ENCODE data around the gene CCDC88C.
"Not testable (repeated sequence)": the region's sequence is repeated elsewhere in the genome, so short reads cannot be mapped to it uniquely, and the experiment has no call there.

CCDC88C gene

DNA sequence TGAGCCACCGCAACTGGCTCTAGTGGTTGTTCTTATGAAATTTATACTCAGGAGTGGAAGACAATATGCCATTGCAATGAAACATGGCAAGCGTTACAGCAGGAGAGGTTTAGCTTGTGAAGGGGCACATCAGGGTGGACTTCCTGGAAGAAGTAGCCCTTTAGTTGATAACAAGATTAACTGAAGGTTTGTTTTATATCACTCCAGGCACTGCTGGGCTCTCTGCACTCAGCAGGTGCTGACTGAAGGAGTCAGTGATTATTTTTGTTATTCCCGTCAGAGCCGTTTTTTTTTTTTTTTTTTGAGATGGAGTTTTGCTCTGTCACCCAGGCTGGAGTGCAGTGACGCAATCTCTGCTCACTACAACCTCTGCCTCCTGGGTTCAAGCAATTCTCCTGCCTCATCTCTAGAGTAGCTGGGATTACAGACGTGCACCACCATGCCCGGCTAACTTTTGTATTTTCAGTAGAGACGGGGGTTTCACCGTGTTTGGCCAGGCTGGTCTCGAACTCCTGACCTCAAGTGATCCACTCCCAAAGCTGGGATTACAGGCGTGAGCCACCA is 155.6 kb downstream of the CCDC88C start:
- no peak for DNase-seq

DNA sequence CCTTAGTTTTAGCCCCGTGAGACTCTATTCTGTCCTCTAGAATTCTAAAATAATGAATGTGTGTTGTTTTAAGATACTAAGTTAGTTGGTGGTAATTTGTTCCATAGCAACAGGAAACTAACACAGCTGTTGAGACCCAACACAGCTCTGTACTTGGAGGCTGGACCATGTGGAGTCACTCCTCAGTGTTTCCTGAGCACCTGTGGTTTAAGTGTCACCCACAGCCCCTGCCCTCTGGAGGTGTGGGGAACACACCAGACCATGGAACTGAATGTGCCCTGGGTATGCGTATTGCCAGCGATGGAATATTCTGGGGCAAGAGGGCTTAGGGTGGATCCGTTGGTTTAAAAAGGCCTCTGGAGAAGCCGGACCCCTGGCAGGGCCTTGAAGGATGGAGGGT is 156.5 kb downstream of the CCDC88C start:
- no peak for DNase-seq

DNA sequence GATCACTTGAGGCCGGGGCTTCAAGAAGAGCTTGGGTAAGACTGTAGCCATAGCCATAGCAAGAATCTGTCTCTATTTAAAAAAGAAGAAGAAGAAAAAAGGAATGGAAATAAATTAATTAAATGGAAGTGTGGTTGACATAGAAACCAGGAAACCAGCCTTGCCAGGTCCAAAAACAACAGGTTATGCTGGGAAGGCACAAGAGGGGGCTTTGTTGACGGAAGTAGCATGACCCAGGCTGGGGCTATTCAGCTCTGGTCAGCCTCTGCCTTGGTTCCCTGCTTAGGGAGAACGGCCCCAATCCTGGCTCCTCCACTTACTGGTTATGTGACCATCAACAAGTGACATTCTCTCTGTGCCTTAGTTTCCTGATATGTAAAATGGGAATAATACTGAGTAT is 158.7 kb downstream of the CCDC88C start:
- DNase-seq, result no peak

DNA sequence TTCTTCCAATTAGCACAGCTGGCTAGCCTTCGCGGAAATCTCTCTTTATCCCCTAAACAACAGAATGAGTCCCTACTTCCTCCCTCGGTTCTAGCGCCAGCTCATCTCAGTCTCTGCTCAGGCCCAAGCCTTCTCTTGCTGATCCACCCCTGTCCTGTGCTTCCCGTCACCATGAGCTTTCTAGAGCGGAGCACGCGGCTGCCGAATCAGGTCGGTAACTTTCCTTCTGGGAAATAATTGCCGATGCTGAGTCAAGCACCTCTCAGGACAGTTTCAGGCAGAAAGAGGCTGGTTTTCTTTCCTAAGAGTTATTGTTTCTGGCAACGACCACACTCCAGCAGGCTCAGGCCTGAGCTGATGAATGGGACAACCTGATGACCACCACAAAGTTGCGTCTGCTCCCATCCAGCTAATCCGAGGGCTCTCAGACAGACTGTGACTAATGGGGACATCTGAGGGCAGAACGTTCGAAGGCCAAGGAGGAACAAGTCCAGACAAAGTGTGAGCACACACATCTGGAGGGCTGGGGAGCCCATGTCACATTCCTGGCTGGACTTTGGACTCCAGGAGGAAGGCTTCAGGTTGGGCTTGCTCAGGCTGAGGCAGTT is 159.5 kb downstream of the CCDC88C start:
- DNase-seq, result no peak

DNA sequence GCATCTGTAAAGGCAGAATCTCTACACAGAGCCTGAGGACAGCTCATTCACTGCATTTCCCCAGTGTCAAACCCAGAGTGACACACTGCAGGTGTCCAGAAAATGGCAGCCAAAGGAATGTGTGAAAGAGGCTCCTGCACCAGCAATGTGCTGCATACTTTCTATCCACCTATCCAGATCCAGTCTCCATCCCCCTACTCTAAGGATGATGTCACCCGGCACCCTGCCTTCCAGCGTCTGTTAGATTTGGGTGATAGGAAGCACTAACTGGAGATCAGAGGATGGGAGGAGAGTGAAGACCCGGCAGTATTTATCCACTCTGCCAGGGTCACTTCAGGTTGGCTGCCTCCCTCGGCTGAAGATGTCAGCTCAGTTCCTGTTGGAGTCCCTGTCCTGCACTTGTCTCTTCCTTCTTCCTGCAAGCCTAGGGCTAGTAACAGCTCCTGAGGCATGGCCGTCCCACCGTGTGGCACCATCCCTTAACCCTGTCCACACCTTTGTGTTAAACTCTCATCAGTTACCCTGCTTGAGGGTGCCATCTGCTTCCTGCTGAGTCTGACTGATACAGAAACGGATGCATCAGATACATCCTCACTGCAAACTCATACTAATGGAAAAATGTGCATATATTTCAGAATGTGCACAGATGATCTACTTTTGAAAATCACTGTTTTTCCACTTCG is 160.2 kb downstream of the CCDC88C start:
- no peak for DNase-seq

DNA sequence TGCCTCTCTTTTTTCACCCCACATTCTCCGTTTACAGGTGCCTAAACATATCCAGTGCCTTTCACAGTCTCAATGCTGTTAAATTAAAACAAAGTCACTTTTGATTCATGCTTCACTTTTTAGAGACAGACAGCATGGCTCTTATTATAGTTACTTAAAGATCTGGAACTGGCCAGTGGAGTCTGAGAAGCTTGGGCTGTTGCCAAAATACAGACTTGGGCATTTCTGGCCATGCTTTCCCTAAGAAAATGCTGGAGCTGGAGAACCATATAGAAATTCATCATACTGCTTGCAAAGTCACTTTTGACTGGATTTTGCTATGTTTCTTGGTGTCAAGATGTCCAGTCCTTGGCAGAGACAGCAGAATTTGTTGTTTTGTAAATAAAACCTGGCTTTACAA is 161.0 kb downstream of the CCDC88C start:
- DNase-seq, result no peak

DNA sequence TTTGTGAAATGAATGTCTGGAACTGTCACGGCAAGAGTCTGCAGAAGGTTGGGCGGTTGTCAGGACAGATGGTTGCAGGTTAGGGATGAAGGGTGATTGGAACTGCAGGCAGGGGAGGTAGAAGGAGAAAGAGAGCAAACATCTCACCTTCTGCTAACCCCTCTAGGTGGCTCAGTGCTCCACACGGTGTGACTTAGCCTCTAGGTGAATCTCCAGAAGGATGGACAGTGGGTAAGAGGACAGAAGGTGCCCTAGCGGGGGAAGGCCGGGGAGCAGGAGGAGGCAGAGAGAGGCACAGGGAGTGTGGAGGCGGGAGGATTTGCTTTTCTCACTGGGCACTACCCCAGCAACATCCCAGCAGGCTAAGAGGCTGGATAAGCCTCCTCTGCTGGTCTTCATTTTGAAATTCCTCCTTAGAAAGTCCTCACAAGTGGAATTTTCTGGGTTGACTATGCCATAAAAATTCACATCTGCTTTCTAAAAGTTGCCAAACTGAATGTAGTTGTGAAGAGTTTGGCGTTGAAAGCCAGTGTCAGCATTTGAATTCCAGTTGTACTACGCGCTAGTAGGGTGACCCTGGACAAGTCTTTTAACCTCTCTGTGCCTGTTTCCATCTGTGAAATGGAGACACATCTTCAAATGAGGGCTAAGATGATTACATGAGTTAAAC is 162.5 kb downstream of the CCDC88C start:
- no peak for DNase-seq

DNA sequence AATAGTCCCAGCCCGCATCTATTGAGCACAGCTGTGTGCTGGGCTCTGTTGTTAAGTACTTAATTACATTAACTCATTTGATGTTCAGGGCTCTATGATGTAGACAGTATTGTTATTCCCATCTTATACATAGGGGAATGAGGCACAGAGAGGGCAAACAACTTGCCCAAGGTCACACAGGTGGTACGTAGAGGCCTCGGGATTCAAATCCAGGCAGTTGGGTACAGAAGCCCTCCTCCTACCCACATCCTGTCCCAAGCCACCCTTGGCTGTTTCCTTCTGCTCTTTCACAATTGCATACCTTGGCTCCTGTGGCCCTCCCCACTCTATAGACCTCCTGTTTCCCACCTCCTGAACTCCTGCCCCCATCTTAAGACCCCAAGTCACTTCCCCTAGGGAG is 163.2 kb downstream of the CCDC88C start:
- no peak for DNase-seq

DNA sequence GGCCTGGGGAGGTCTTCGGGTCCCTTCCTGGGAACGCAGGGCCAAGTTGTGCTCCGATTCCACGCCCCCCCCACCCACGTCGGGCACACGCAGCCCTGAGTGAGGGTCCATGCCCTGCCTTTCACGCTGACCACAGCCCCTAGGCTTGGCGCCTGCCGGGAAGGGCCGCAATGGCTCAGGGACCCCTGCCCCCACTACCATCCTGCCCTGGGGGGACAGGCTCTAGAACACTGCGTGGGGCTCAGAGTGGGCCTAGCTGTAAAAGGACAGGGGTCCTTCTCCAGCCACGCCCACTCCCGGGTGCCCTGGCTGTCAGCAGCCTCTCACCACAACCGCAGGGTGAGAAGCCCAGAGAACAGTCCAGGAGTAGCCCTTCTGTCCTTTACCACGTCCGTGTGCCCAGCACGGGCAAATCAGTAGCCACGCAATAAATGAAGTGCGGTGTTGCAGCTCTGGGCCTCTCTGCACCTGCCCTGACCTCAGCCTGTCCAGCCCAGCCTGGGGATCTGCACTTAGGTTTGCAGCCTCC is 163.8 kb downstream of the CCDC88C start:
- DNase-seq, result peak; percentile 73

DNA sequence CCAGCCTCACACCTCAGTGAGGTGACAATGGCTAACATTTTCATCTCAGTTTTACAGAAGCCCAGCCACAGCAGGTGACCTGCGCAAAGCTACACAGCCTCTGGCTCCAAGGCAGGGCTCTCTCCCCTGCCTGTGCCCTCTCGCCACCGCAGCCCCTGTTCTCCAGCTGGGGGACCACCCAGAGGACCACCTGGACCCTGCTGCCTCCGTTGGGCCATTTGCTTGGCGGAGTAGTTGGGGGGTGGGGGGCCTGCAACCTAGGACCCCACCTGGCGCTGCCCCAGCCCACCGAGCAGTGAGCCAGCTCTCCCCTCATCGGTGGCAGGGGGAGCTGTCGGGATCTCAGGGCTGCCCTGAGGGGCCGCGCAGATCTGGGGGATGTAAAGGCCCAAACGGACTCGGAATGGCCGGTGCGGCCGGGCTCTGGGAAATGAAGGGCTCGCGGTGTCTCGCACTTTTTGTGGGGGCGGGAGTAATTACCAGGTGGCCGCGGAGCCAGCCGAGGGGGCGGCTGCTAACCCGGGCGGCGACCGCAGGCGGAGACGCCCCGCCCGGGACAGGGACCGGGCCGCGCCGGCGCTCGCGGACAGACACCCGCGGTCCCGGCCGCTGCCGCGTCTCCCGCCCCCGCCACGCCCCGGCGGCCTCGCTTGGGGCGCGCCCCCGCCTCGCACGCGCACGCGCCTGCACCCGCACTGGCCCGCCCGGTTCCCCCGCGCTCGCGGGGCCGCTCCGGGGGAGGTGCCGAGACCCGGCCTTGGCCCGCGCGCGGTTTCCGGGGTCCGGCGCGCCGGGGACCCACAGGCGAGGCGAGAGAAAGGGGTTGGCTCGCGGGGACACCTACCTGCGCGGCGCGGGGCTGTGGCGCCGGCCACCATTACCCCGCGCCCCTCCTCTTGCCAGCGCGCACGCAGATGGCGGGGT is 164.5 kb downstream of the CCDC88C start:
- peak; percentile 80 for DNase-seq

DNA sequence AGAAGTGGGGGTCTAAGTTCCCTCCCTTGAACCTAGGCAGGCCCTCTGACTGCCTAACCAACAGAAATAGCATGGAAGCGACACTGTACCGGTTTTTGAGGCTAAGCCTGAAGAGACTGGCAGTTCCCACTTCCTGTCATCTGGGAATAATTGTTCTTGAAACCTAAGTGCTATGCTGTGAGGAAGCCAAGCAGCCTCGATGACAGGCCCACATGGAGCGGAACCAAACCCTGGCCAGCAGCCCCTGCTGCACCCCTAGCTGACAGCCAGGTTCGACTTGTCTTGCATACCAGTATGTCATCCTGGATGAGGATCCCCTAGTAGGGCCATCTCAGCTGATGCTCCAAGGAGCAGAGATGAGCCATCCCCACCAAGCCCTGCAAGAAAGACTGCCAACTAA is 166.7 kb downstream of the CCDC88C start:
- peak; percentile 47 for DNase-seq

DNA sequence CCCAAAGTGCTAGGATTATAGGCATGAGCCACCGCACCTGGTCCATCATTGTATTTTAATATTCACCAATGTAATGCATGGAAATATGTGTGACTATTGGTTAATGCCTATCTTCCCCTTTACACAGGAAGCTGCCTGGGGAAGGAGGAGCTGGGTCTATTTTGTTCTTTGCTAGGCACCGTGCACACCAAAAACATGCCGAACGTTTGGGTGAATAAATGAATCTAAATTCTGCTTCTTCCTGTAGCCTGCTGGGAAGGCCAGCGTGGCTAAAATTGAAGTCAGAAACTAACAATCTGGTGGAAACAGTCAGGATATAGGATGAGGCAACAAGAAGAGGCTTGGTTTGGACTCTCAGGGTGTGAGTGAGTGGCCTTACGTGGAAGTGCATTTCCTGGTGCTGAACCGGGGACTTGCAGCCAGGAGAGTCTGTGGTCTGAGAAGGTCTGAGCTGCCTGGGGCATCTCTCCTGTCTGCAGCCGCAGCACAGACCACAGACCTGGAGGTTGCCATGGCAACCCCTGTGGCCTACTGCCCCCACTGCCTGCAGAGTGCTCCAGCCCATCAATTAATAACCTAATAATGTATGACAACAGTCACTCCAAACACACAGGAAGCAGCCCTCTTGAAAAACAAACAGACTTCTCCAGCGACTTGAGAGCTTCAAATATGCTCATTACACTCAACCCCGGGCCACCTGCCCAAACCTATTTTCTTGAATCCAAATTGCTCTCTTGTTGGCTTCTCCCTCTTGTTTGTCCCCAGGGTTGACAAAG is 167.6 kb downstream of the CCDC88C start:
- peak; percentile 86 for DNase-seq

DNA sequence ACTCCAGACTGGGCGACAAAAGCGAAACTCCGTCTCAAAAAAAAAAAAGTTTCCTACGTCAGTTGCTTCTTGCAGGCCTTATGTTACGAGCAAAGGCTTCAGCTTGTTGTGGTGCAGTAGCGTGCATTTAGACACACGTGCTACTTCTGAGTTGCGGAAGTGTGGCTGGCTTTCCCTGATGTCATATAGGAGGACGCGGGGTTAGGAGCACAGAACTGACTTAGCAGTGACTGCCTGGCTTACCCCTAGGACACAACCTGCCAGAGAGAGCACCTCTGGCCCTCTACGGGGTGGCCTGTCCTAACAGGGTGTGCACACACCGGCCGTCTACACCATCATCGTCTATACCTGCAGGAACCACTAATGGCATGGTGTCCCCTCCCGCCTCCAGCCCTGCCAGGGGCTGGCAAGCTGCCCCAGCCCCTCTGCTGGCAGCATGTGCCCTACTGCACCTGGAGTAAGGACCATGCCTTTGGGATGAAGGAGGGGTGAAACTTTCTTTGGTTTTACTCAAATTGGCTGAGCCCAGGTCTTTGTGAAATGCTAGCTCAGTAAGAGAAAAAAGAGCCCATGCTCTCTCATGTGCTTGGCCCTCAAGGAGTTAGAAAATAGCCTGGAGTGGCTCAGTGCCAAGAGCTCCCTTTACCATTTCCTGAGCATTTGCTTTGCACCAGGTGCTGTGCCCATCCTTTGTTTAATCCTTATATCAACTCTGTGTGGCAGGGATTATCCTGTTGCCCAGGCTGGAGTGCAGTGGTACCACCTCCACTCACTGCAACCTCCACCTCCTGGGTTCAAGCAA is 171.4 kb downstream of the CCDC88C start:
- no peak for DNase-seq

DNA sequence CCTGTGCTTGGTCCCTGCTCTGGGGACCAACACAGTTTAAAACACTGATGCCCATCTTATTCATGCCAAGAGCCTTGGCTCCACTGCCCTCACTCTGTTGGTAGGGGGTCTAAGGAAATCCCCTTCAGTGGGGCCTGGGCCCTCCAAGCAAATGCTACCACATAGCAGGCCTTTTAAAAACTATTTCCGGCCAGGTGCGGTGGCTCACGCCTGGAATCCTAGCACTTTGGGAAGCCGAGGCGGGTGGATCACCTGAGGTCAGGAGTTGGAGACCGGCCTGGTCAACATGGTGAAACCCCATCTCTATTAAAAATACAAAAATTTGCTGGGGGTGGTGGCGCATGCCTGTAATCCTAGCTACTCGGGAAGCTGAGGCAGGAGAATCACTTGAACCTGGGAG is 172.0 kb downstream of the CCDC88C start:
- DNase-seq, result not testable (repeated sequence)

DNA sequence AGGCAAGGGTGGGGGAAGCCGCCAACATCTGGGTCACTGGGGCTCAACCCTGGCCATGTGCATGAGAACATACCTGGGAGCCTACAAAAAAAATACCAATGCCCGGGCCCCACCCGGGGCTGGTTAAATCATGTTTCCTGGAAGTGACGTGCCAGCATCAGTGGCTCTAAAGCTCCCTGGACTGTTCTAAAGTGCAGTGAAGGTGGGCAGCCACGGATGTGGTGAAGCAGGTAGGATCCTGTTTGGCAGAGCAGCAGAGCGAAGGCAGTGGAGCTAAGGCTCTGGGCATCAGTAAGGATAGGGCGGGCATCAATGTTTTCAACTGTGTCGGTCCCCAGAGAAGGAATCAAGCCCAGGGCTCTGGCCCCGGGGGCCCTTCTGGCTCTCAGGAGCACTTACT is 172.6 kb downstream of the CCDC88C start:
- no peak for DNase-seq

DNA sequence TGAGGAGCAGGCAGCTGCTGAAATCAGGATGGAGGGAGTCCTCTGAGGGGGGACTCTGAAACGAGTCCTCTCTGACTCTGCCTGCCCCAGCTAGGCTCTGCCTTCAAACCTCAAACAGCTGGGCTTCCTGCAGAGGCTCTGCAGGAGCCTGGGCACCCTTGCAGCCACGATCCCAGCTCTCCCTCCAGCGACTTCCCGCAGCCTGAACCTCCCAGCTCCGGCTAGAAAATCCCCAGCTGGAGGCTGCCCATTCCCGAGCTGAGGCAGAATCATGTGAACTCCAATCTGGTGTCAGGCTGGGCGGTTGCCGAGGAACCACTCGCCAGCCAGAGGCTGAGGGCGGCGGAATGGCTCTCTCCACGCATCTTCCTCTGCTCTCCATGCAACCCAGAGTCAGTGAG is 173.1 kb downstream of the CCDC88C start, which contains the start of gene GPR68:
GPR68 (minus strand) TSS at position 204 of the 401 bp plus-strand sequence. CDS start 9,654 bp downstream, outside the sequence.
- DNase-seq, result peak; percentile 75

DNA sequence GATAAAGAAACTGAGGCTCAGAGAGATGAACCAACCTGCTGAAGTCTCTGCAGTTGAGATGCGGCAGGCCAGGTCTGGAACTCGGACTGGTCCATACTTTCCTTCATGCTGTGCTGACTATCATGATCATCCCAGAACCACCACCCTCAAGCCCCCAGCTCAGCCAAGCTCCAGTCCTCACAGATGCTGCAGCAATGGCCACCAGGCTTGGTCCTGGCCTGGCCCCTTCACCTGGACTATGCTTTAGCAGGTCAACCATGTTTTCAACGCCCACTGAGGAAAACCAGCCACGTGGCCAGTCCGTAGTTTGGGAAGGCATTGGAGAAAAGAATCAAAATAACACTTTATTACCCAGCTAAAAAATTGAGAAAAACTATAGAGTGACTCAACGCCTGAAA is 174.5 kb downstream of the CCDC88C start:
- no peak for DNase-seq

DNA sequence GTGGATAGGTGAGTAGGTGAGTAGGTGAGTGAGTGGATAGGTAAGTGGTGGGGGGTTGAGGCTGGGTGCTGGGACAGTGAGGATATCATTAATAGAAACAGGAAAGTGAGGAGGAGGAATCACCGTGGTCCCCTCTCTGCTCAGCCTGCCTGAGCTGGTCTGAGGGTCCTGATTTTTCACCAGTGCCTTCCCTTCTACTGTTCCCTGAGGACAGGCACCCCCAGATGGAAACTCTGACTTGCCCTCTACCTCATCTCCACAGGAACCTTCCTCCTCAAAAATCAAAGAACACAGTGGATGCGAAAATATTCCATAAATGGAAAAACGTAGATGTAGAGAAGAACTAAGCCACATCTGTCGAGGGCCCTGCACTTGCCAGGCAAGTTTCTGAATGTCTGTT is 175.0 kb downstream of the CCDC88C start:
- DNase-seq, result no peak

DNA sequence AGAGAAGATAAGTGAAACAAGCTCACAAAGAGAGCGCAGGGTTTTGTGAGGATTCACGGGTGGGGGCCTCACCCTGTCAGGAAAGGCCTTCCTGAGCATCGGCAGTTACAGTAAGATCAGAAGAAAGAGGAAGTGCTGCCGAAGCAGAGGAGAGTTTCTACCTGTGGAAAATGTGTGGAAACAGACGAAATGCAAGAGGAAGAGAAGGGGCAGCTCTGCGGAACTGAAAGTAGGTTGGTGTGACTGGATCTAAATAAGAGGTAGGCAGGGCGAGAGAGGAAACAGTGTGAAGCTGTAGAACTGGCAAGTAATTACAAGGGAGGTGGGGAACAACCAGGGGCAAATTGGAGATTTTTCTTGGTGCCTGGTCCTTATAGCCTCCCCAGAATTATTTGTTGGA is 175.8 kb downstream of the CCDC88C start:
- DNase-seq, result no peak

DNA sequence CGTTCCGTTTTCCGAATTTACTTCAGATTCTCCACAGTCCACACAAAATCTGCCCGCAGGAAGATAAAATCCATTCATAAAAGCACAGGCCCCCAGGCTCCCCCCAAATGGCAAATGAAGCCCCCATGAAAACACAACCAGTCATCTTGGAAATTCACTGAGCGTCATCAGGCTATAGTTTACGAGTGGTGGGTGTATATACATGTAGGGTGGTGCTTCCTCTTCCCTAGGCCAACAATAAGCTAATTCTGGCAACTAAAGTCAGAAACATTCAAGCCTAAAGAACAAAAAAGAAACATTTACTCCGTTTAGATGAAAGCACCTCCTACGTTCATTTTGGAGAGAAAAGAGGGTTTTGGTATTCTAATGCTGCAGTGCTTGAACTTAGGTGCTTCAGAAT is 179.0 kb downstream of the CCDC88C start:
- no peak for DNase-seq

DNA sequence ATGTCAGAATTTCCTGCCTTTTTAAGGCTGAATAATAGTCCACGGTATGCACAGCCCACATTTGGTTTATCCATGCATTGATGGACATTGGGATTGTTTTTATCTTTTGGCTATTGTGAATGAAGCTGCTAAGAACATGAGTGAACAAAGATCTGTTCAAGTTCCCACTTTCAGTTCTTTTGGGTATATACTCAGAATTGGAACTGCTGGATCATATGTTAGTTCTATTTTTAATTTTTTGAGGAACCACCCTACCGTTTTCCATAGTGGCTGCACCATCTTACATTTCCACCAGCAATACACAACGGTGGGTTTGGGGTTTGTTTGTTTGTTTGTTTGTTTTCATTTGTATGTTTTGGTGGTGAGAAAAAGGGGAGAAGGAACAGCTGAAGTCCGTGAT is 179.5 kb downstream of the CCDC88C start:
- no peak for DNase-seq
